ENCODE data around the gene MARCHF2. TPM values are rescaled to one million over a fixed set of nuclear protein-coding genes. Genes with fewer than 3 reads are reported as not detected.
A peak's percentile ranks its signal among the peaks of the same experiment; 100 is the strongest.

Gene MARCHF2
- total RNA-seq, 2 experiments from 2014 or later, result 20.6 to 20.8 TPM

DNA sequence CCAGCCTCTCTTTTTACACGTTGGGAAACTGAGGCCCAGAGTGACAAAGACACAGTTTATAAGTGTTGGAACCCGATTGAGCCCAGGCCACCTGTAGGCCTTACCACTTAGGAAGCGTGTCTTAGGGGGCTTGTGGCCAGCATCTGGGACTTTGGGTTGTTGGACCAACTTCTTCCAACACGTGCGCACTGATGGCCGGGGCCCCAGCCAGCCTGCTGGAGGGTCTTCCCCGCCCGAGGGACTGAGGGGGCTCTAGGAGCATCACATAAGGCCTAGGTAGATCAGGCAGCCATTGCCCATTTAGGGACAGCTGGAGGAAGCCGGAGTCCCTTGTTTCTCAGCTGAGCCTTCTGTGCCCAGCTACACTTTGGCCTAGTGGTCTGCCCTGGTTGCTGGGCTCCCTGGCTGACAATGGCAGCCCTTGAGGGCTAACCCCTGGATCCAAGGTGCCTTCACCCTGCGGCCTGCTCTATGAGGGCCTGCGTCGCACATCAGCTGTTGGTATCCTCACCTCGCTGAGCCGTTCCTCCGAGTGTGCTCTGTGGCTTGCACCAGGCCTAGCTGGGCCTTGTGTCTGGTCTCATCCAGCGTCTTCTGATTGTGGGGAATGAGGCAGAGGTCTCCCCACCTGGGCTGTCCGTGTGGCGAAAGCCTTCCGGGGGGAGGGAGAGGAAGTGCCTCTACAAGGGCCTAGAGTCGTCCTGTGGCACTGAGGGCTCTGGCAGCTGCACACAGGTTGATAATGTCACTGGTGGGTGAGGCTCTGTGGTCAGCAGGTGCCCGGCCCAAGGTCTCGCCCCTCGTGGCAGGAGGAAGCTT is 21.7 kb upstream of the MARCHF2 start:
- H3K4me3 Mint-ChIP-seq, result peak overlapping the region; percentile 71
- DNase-seq, result no peak
- peaks cover 10% of the 10 kb centered on the region for H3K36me3 Mint-ChIP-seq (ENCODE audit: low read depth)
- H3K9me3 Mint-ChIP-seq, result peaks cover 2% of the 10 kb centered on the region
- peaks cover 39% of the 10 kb centered on the region for H3K4me1 Mint-ChIP-seq
- H3K27ac Mint-ChIP-seq, result peak overlapping the region; percentile 58
- H3K27me3 Mint-ChIP-seq, result no peaks in the 10 kb centered on the region
- CTCF ChIA-PET, result interaction anchor here (1.0 to 2.2 kb wide), 5 partner anchors 22 to 187 kb away, joined by 3 to 10 read pairs (median 6); partner anchors contain the start of gene MARCHF2
- POLR2A ChIA-PET, result interaction anchor here (1.0 to 3.1 kb wide), 8 partner anchors 12 to 186 kb away, joined by 3 to 12 read pairs (median 8); partner anchors contain the start of genes HNRNPM, MARCHF2, MYO1F and NDUFA7

DNA sequence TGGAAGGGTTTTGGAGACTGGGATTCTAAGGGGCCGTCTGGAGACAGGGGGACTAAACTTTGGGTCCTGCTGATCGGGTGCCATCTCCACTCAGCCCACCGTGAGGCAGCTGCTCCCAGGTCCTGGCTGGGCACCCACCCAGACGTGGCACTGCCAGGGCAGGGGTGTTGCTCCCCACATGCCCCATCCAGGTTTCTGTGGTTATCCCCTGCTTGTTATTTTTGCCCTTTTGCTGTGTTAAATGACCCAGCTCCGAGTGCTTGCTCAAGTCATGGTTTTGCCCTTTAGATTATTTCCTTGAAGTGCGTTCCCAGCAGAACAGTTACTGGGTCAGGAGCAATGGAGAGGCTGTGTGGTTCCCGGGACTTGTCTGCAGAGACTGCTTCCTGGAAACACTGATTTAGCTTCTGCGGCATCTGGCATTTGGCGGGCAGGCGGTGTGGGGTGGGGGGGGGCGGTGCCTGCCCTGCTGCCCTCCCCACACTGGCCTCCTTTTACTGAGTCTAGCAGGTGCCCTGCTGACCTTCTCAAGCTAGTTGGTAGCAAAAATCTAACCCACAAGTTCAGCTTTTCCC is 21.0 kb upstream of the MARCHF2 start:
- ChIA-PET CTCF (interaction anchor here (1.0 to 2.2 kb wide), 2 partner anchors 21 to 38 kb away, joined by 6 to 10 read pairs; partner anchors contain the start of gene MARCHF2), POLR2A (interaction anchor here (3.1 kb wide), 1 partner anchor 57 kb away, joined by 8 read pairs; no protein-coding TSS in a partner anchor)
- H3K4me1 Mint-ChIP-seq, result peaks cover 42% of the 10 kb centered on the region
- no peaks in the 10 kb centered on the region for H3K27me3 Mint-ChIP-seq
- H3K27ac Mint-ChIP-seq, result no peak overlapping the region
- H3K9me3 Mint-ChIP-seq, result no peaks in the 10 kb centered on the region
- no peak overlapping the region for H3K4me3 Mint-ChIP-seq
- DNase-seq, result no peak
- peaks cover 6% of the 10 kb centered on the region for H3K36me3 Mint-ChIP-seq (ENCODE audit: low read depth)

DNA sequence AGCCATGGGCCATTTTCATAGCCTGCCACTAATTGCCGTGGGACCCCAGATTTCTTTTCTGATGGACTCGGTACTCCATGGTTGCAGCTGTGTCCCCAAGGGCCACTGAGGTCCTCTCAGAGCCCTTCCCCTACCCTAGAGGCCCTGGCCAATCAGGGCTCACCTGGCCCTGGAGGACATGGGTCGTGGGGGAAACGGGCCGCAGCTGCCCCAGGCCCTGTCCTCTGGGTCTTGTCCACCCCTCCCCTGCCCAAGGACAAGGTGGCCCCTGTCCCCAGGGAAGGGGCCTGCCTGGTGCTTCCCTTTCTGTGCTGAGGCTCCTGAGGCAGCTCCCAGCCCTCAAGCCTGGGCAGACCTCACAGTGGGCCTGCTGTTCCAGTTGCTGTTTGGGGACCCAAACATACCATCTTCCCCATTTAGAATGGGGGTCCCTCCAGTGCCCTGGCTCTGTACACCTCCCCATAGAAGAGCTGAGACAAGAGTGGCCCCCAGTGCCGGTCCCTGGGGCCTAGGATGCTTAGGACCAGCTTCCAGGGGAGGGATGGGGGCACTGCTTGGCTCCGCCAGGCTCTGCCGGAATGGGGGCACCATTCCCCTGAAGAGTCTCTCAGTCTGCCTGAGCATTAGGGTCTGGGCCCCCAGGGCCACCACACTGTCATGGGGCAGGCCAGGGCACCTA is 19.8 kb upstream of the MARCHF2 start:
- Mint-ChIP-seq H3K4me1 (peaks cover 42% of the 10 kb centered on the region), H3K36me3 (ENCODE audit: low read depth) (peaks cover 3% of the 10 kb centered on the region), H3K27me3 (no peaks in the 10 kb centered on the region), H3K9me3 (no peaks in the 10 kb centered on the region), H3K27ac (no peak overlapping the region), H3K4me3 (no peak overlapping the region)
- ChIA-PET CTCF (interaction anchor here (2.6 kb wide), 1 partner anchor 20 kb away, joined by 7 read pairs; the partner anchor contains the start of gene MARCHF2), POLR2A (interaction anchor here (1.5 kb wide), 1 partner anchor 29 kb away, joined by 3 read pairs; the partner anchor contains the start of gene ANGPTL4)
- DNase-seq, result no peak

DNA sequence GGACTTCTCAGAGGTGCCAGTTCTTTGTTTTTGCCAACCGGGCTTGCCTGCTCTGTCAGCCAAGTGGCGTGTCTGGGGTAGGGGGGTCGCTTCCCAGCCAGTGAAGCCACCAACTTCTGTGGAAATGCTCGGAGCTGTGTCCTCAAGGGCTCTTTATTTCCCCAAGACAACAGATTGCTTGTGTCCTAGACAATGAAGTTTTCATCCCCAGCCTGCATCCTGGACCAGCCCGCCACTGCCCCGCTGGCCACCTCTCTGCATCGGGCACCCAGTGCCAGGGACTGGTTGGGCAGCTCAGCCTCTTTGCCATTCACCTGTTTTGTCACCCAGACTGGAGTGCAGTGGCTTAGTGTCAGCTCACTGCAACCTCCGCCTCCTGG is 19.2 kb upstream of the MARCHF2 start:
- POLR2A ChIA-PET, result interaction anchor here (1.5 kb wide), 1 partner anchor 30 kb away, joined by 3 read pairs; the partner anchor contains the start of gene ANGPTL4
- Mint-ChIP-seq H3K27me3 (no peaks in the 10 kb centered on the region), H3K4me1 (peaks cover 42% of the 10 kb centered on the region), H3K36me3 (ENCODE audit: low read depth) (peaks cover 3% of the 10 kb centered on the region), H3K27ac (no peak overlapping the region), H3K4me3 (no peak overlapping the region), H3K9me3 (no peaks in the 10 kb centered on the region)
- no peak for DNase-seq
- CTCF ChIA-PET, result interaction anchor here (1.4 to 2.6 kb wide), 2 partner anchors 19 to 40 kb away, joined by 5 to 7 read pairs; partner anchors contain the start of gene MARCHF2

DNA sequence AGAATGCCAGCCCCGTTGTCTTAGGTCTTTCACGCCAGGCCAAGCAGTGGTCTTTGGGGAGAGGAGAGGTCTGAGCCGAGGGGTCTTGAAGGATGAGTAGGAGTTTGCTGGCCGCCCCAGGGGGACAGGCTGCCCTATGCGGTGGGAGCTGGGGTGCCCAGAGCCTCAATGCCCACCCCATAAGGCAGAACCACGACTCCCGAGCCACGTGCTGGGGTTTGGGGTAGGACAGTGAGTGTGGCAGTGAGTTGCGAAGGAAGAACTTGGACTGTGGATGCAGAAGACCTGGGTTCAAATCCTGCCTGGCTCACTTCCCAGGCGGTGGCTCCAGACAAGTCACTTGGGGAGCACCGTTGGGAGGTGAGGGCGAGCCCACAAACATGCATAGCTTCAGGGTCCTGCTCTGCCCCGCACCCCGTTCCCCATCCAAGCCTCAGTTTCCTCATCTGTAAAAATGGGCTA is 17.5 kb upstream of the MARCHF2 start:
- Mint-ChIP-seq H3K27ac (no peak overlapping the region), H3K36me3 (ENCODE audit: low read depth) (peaks cover 3% of the 10 kb centered on the region), H3K9me3 (no peaks in the 10 kb centered on the region), H3K4me3 (no peak overlapping the region), H3K4me1 (peaks cover 37% of the 10 kb centered on the region), H3K27me3 (no peaks in the 10 kb centered on the region)
- POLR2A ChIA-PET, result no interaction called here
- CTCF ChIA-PET, result interaction anchor here (1.0 kb wide), 1 partner anchor 41 kb away, joined by 4 read pairs; no protein-coding TSS in a partner anchor
- DNase-seq, result no peak

DNA sequence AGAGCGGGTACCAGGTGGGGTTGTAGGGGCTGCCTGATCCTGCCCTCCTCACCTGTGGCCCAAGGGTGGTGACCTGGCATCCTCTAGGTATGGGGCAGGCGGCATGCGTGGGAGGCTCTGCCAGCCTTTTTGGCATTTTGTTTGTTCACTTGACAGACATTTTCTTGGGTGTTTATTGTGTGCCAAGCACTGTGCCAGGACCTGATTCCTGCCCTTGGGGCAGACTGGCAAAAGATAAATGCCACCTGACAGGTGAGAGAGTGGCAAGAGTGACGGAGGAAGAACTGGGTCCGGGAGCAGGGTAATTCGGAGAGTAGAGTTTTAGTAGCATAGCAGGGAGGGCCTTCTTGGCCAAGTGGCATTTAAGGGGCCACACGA is 16.9 kb upstream of the MARCHF2 start:
- H3K36me3 Mint-ChIP-seq (ENCODE audit: low read depth), result peaks cover 3% of the 10 kb centered on the region
- no peaks in the 10 kb centered on the region for H3K9me3 Mint-ChIP-seq
- POLR2A ChIA-PET, result no interaction called here
- H3K4me1 Mint-ChIP-seq, result peaks cover 32% of the 10 kb centered on the region
- CTCF ChIA-PET, result interaction anchor here (1.0 kb wide), 1 partner anchor 42 kb away, joined by 4 read pairs; no protein-coding TSS in a partner anchor
- no peak for DNase-seq
- H3K4me3 Mint-ChIP-seq, result no peak overlapping the region
- H3K27ac Mint-ChIP-seq, result no peak overlapping the region
- no peaks in the 10 kb centered on the region for H3K27me3 Mint-ChIP-seq

DNA sequence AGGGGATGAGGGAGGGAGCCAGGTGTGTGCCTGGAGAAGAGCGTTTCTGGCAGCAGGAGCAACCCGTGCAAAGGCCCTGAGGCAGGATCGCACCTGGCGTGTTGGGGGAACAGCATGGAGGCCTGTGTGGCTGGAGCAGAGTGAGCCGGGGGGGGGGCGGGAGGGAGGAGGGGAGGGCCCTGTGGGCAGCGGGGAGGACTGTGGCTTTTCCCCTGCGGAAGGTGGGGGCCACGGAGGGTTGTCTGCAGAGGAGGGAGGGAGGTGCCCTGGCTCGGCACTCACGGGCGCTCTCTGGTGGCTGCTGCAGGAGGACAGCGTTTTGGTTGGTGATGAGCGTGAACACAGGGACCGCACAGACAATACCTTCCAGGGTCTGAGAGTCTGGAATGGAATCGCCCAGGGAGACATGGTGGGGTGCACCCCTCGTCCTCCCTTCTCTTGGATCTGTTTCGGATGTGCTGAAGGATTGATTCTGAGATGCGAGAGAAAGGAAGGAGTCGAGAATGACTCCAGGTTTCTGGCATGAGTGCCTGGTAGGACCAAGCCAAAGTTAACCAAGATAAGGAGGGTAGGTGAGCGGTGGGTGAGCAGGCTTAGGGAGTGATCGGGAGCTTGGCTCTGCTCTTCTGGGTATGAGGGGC is 16.4 kb upstream of the MARCHF2 start:
- no peaks in the 10 kb centered on the region for H3K9me3 Mint-ChIP-seq
- peaks cover 29% of the 10 kb centered on the region for H3K4me1 Mint-ChIP-seq
- ChIA-PET POLR2A (no interaction called here), CTCF (interaction anchor here (1.0 to 2.6 kb wide), 2 partner anchors 42 kb away, joined by 4 to 16 read pairs; no protein-coding TSS in a partner anchor)
- H3K4me3 Mint-ChIP-seq, result no peak overlapping the region
- H3K36me3 Mint-ChIP-seq (ENCODE audit: low read depth), result peaks cover 3% of the 10 kb centered on the region
- H3K27ac Mint-ChIP-seq, result no peak overlapping the region
- no peaks in the 10 kb centered on the region for H3K27me3 Mint-ChIP-seq
- peak; percentile 86 for DNase-seq

DNA sequence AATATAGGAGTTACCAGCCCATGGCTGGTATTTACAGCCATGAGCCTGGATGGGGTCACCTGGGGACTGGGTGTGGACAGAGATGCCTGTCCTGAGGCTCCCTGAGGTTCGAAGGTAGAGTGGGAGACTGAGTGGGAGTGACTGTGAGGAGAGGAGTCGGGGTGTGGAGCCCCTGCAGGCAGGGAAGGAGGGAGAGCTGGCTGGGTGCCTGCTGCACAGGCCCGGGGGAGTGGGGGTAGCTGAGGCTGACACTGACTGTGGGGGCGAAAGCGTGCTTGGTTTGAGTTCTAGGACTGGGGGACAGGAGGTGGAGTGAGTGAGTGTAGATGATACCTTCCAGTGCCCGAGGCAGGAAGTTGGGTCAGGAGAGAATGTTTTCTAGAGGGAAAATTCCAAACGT is 15.8 kb upstream of the MARCHF2 start:
- ChIA-PET POLR2A (interaction anchor here (1.5 kb wide), 1 partner anchor 76 kb away, joined by 3 read pairs; the partner anchor contains the start of genes NDUFA7 and RPS28), CTCF (interaction anchor here (1.7 to 2.6 kb wide), 2 partner anchors 16 to 43 kb away, joined by 6 to 16 read pairs; partner anchors contain the start of gene MARCHF2)
- Mint-ChIP-seq H3K4me3 (no peak overlapping the region), H3K27ac (no peak overlapping the region), H3K36me3 (ENCODE audit: low read depth) (peaks cover 3% of the 10 kb centered on the region), H3K4me1 (peaks cover 23% of the 10 kb centered on the region), H3K9me3 (no peaks in the 10 kb centered on the region), H3K27me3 (no peaks in the 10 kb centered on the region)
- DNase-seq, result no peak

DNA sequence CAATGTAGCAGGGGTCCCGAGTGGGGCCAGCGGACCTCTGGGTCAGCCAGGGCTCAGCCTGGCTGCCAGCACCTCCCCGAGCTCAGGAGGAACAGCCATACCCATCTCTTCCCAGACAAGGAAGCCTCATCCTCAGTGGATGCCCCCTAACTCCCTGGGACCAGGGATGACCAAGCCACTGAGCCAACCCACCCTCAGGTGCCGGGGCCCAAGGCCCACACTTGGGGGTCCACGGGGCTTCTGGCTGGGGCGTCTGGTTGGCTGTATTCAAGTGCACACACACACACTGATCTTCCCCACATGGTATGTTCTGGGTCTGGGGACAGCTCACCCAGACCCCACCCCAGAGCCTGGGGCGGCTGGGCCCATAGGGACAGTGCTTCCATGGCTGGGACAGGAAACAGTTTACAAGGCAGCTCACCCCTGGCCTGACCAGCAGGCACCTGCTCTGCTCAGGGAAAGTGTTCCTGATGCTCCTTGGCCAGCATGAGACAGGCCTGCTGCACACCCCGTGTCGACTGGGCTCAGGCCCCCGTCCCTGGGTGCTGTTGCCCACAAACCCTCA is 15.3 kb upstream of the MARCHF2 start:
- Mint-ChIP-seq H3K36me3 (ENCODE audit: low read depth) (peaks cover 5% of the 10 kb centered on the region), H3K4me3 (no peak overlapping the region), H3K27ac (no peak overlapping the region), H3K27me3 (no peaks in the 10 kb centered on the region), H3K4me1 (peaks cover 21% of the 10 kb centered on the region), H3K9me3 (no peaks in the 10 kb centered on the region)
- CTCF ChIA-PET, result interaction anchor here (1.1 to 2.6 kb wide), 3 partner anchors 15 to 44 kb away, joined by 3 to 16 read pairs (median 6); partner anchors contain the start of gene MARCHF2
- no peak for DNase-seq
- POLR2A ChIA-PET, result interaction anchor here (1.1 to 1.5 kb wide), 2 partner anchors 44 to 77 kb away, joined by 3 to 4 read pairs; partner anchors contain the start of genes NDUFA7 and RPS28

DNA sequence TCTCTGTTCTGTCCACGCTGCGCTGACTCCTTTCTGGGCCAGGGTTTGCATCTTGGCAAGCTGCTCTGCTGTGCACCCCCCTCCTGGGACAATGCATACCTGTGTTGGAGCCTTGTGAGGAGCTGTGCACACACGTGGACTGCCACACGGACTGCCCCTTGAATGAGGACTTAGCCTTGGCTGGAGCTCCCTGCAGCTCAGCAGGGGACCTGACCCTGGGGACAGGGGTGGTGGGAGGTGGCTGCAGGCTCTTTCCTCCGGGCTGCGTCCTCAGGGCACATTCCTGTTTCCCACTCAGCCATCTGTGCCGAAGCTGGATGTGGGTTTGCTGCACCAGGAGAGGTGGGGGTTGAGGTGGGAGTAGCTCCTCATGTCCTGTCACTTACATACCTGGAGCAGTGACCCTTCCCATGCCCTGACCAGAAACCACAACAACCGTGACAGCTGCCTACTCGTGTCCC is 14.8 kb upstream of the MARCHF2 start:
- POLR2A ChIA-PET, result interaction anchor here (1.1 to 1.5 kb wide), 2 partner anchors 44 to 77 kb away, joined by 3 to 4 read pairs; partner anchors contain the start of genes NDUFA7 and RPS28
- no peaks in the 10 kb centered on the region for H3K9me3 Mint-ChIP-seq
- no peak for DNase-seq
- H3K4me1 Mint-ChIP-seq, result peaks cover 18% of the 10 kb centered on the region
- no peak overlapping the region for H3K4me3 Mint-ChIP-seq
- peaks cover 5% of the 10 kb centered on the region for H3K36me3 Mint-ChIP-seq (ENCODE audit: low read depth)
- CTCF ChIA-PET, result interaction anchor here (1.1 to 2.6 kb wide), 3 partner anchors 15 to 44 kb away, joined by 3 to 16 read pairs (median 6); partner anchors contain the start of gene MARCHF2
- no peaks in the 10 kb centered on the region for H3K27me3 Mint-ChIP-seq
- no peak overlapping the region for H3K27ac Mint-ChIP-seq

DNA sequence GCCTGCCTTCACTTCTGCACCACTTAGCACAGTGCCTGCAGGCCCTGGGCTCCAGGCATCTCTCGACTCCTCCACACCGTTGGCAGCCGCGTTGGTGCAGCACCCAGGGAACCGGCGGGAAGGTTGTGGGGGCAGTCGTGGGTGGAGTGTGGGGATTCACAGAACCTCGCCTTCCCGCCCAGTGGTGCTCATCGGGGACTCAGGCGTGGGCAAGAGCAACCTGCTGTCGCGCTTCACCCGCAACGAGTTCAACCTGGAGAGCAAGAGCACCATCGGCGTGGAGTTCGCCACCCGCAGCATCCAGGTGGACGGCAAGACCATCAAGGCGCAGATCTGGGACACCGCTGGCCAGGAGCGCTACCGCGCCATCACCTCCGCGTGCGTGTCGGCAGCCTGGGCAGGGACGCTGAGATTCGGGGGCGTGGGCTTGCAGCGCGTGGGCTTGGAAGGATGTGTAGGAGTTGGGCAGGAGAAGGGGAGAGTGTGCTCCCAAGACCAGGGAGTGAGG is 13.4 kb upstream of the MARCHF2 start:
- no peak for DNase-seq
- ChIA-PET CTCF (no interaction called here), POLR2A (no interaction called here)
- H3K27ac Mint-ChIP-seq, result no peak overlapping the region
- no peaks in the 10 kb centered on the region for H3K9me3 Mint-ChIP-seq
- H3K27me3 Mint-ChIP-seq, result no peaks in the 10 kb centered on the region
- H3K4me3 Mint-ChIP-seq, result no peak overlapping the region
- peaks cover 17% of the 10 kb centered on the region for H3K4me1 Mint-ChIP-seq
- peaks cover 12% of the 10 kb centered on the region for H3K36me3 Mint-ChIP-seq (ENCODE audit: low read depth)
